HG02840 (cell line): ENCODE data around the gene MGAT4B.
A peak's percentile ranks its signal among the peaks of the same experiment; 100 is the strongest.
"Not testable (repeated sequence)": the region's sequence is repeated elsewhere in the genome, so short reads cannot be mapped to it uniquely, and the experiment has no call there.

ENCODE experiments used
- ATAC-seq: cut with Tn5 transposase; IDR thresholded peaks from one replicate; pipeline ENCODE4 v1.9.1; 2021; ENCODE audit warnings: mild to moderate bottlenecking, moderate library complexity, moderate number of reproducible peaks; ENCODE audit not compliant: unreplicated experiment, low FRiP score

The MGAT4B gene

DNA sequence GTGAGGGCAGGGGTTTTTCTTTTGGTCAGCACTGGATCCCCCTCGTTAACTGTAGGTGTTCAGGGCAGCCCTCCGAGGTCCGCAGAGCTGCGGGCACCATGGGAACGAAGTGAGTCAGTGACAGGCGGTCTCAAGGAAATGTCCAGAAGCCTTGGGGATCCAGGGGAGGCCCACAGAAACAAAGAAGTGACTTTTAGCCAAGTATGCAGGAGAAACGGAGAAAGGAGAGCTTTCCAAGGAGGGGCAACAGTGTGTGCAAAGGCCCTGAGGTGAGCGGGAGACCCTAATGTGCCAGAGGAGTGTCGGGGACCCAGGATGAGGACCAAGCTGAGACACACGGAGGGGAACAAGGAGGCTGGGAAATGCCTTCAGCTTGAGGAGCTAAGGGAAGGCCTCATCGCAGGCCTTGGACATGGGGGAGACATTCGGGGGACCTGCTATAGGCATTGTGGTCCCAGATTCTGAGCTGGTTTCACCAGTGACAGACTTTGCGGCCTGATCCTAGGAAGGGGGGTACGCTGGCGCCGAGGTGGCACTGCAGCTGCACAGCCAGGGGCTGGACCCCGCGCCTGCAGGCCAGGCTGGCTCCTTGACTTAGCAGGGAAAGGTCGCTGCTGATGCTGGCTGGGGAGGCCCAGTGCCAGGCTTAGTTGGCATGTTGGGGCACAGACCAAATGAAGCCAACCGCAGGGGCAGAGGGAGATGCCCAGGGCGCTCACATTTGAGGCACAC lies 9.6 kb downstream of the MGAT4B start:
- no peak for ATAC-seq

DNA sequence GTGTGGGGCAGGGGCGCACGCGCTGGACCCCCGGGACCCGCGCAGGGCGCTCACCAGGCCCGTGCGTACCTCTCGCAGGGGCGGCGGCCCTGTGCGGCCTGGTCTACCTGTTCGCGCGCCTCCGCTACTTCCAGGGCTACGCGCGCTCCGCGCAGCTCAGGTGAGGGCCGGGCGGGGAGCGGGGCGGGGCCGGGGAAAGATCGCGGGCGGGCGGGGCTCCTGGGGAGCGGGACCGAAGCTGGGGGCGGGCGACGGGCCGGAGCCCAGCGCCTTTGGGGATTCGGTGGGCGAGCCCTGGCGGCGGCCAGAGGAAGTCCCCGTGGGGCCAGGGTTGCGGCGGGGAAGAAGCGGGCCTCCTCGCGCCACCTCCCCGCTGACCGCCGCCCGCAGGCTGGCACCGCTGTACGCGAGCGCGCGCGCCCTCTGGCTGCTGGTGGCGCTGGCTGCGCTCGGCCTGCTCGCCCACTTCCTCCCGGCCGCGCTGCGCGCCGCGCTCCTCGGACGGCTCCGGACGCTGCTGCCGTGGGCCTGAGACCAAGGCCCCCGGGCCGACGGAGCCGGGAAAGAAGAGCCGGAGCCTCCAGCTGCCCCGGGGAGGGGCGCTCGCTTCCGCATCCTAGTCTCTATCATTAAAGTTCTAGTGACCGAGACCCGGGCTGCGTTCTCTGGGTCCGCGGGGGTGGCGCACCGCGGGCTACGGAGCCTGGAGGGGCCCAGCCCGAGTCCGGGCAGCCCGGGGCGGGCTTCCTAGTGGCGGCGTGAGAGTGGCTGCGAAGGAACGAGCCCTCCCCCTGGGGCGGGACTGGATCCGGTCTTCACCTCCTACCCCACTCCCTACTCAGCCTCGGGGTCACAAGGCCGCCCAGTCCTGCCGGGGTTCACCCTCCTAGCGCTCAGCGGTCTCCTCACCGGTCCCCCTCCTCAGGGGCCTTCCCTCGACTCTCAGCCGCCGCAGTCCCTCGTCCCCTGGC lies 10.5 kb downstream of the MGAT4B start:
- ATAC-seq = peak; percentile 77

DNA sequence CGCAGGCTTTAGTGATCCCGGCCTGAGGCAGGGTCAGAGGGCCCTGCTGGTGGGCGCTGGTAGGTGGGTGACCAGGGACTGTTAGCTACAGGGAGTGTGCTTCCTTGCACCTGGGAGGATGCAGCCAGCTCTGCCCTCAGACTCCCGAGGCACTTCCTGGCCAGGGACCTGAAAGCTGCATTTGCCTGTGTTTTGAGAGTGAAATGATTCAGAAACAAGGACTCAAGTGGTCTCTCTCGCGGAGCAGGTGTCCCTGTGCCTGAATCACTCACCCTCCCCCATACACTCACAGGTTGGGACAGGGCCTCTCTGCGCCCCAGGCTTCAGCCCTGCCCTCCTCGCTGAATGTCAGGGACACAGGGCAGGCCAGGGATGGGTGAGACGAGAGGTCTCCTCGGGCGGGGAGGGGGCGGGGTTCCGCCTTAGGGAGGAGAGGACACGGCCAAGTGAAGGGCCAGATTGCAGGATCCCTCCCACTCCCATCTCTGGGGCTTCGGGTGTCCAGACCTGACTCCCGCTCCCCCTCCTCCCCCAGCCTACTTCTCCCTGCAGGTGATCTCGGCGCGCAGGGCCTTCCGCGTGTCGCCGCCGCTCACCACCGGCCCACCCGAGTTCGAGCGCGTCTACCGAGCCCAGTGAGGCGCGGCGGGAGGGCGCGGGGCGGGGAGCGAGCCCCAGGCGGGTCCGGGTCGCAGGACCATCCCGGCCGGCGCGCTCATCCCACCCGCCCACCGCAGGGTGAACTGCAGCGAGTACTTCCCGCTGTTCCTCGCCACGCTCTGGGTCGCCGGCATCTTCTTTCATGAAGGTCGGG lies 11.4 kb downstream of the MGAT4B start:
- no peak for ATAC-seq

DNA sequence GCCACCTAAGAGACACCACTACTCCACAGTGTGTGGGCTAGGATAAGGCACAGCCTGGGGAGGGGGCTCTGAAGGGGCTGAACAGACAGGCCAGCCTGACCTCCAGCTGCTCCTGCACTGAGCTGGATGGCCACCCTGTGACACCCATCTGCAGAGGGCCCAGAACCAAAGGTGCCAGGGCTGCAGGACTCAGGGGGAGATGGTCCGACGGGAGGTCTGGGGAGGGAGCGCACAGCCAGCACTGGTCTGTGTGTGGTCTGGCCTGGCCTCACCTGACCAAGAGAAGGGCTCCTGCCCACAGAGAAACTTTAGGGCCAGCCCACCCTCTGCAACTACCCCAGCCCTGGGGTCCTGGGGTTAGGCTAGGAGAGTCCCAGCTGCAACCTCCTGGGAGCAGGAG lies 12.1 kb downstream of the MGAT4B start:
- ATAC-seq = no peak

DNA sequence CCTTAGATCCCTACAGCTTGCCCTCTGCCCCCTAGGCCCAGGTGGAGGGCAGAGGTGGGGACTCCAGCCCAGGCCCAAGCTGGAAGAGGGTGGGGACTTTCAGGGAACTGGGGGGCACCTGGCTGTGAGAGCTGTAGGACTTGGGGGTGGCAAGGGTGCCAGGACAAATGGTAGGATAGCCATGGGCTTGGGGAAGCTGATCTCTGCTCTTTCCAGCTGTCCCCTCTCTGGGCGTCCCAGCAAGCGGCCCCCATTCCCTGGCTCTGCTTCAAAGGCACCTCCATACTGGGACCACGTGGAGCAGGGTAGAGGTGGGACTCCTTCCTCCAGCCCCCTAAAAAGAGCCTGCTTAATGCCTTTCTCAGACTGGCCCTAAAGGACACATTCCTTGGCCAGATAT lies 12.5 kb downstream of the MGAT4B start:
- ATAC-seq = no peak

DNA sequence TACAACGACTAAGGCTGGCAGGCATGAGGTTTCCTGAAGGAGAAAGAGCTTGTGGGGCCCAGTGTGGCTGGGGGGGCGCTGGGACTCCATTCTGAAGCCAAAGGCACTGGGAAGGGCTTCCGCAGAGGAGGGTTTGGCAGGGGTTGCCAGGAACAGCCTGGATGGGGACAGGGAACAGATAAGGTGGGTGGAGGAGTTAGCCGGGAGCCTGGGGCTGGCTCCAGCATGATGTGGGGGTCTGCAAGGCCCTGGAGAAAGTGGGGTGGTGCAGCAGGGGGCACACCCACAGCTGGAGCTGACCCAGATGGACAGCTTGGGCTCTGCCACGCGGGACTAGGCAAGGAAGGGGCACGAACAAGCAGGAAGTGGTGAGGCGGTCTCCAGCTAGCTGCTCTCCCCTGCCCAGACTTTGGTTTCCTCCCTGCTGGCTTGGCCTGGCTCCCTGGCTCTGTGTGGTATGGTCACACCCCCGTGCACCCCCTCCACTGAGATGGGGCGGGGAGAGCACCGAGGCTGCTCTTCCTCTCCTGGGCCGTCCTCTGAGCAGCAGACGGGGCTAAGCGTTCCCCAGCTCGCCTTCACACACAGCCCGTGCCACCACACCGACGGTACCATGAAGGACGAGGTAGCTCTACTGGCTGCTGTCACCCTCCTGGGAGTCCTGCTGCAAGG lies 13.1 kb downstream of the MGAT4B start, which contains the start of gene LTC4S:
Gene LTC4S (plus strand): TSS at position 519 of the 672 bp plus-strand sequence. CDS start 95 bp downstream, at position 614.
- no peak for ATAC-seq

DNA sequence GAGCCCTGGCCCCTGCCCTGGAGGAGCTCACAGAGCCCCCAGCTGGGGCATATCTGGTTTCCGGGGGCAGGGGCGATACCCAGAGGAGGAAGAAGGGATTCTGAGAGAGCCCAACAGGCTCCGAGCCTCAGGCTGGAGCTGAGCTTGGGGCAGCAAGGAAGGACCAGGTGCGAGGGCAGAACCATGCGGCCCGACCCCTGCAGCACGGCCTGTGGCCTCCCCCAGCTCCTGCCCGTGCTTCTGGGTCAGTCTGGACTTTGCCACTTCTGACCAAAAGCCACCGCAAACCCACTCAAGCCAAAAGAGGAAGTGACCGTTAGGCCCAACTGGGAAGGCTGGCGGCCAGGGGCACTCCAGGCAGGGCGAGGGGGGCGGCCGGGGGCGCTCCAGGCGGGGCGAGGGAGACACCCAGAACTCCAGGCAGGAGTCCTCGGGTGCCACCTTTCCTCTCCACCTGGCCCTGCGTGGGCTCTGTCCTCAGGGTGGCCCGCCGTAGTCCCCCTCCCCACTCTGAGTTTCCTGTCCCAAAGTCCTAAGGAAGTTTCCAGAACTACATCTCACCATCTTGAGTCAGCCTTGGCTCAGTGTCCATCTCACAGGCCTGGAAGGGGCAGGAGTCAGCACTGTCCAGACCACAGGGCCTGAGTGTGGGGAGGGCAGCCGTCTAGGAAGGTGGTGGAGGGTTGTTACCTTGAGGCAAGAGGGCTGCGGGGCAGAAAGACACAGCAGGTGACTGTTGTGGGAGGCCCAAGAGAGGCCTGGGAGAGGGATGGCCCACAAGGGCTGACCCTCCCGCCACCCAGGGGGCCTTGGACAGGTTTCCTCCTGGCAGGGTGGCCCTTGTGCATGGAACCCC lies 13.8 kb downstream of the MGAT4B start:
- ATAC-seq = no peak

DNA sequence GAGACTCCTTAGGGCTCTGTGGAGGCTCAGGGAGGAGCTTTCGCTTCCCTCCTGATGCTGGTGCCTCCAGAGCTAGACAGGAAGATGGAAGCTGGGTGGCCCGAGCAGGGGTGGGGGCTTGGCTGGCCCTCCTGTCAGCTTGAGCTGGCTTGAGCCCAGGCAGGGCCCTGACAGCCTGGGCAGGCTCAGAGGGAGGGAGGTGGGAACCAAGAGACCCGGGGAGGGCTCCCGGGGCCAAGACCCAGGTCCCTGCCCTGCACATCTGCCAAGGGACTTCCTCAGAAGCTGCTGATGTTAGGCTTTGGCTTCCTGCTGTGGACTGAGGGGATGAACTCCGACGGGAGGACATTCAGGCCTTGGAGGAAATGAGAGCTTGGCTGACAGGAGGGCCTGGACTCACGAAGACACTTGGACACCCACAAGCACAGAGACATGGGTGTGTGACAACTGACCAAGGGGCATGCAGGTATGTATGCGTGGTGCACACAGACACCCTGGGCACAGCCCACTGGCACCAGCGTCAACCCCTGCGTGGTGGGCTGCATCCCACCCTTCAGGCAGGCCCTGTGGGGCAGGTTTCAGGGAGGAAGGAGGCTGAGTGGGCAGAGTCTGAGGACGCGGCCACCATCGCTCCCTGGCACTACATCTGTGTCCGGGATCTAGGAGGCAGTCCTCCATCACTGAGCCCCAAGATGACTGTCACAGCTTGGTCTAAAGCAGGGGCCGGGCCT lies 14.6 kb downstream of the MGAT4B start:
- ATAC-seq = no peak

DNA sequence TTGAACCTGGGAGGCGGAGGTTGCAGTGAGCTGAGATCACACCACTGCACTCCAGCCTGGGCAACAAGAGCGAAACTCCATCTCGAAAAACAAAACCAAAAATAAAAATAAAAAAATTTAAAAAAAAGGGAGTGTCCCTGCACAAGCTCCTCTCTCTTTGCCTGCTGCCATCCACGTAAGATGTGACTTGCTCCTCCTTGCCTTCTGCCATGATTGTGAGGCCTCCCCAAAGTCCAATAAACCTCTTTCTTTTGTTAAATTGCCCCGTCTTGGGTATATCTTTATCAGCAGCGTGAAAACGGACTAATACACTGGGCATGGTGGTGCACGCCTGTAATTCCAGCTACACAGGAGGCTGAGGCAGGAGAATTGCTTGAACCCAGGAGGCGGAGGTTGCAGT lies 17.4 kb downstream of the MGAT4B start:
- ATAC-seq = not testable (repeated sequence)

DNA sequence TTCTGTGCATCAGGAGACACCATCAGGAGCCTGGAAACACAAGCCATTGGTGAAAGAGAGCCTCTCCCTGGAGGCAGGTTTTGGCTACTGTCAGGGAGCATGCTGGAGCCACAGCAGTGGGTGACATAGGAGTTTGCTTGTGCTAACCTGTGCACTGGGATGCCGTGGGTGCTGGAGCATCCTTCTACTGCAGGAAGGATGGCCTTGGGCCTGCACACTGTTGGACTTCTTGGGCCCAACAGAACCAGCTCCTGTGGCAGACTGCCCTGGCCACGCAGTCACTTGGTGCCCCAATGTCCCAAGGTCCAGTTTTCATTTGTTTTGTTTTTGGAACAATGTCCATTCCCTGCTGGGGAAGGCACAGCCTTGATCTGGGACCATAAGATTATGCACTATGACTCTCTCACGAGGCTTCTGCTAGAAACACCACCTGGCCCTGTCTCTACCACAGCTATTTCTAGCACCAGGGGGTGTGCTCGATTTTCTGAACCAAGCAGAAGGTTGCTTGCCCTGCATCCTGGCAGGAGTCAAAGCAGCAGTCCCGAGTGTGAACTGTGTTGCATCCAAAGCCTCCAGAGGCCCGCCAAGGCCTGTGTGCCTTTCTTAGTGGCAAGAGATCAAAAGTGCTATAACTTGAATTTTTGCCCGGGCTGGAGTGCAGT lies 18.3 kb downstream of the MGAT4B start:
- ATAC-seq = no peak

DNA sequence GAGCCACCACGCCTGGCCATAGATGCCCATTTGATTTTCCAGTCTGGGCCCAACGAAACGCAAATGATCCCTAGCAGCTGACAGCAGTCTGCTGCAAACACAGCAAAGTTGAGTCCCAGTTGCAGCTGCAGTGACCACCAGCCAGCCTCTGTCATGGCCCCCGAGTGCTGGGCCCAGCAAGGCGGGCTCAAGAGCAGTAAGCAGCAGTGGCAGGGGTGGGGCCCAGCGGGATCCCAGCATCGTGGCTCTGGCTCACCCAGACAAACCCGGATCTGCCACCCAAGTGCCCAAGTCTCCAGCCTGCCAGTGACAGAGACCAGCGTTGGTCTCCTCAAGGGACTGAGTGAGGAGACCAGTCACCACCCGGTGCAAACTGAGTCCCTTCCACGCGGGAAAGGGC lies 19.8 kb downstream of the MGAT4B start:
- no peak for ATAC-seq

DNA sequence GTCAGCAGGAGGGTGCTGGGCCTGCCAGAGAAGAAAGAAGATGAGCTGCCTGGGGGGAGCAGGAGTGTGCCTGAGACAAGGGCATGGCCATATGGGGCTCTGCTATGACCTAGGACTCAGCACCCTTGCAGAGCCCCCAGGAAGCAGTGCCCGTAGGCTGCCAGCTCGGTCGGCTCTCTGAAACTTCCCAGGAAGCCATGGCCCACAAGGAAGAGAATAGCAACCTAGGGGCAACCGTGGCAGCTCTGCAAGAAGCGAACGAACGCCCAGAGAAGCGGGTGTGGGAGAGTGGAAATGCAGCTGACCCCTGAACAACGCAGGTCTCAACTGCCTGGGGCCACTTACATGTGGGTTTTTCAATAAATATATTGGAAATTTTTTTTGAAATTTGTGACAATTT lies 23.5 kb downstream of the MGAT4B start:
- ATAC-seq = no peak

DNA sequence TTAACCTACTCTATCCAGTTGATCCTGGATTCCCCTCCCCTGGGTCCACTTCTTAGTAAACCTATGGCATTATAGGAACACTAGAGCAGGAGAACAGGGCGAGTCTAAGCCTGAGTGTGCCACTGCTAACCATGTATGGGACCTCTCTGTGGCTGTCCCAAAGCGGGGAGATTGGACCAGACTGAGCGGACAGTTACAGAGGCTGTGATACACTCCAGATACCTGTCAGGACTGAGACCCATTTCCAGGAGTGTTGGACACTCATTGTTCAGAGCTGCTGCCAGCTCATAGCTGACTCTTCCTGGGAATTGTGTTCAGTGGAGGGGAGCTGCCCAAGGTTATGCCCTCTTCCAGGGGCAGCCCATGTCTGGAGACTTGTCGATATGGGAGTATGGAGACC lies 24.8 kb downstream of the MGAT4B start:
- ATAC-seq = no peak

DNA sequence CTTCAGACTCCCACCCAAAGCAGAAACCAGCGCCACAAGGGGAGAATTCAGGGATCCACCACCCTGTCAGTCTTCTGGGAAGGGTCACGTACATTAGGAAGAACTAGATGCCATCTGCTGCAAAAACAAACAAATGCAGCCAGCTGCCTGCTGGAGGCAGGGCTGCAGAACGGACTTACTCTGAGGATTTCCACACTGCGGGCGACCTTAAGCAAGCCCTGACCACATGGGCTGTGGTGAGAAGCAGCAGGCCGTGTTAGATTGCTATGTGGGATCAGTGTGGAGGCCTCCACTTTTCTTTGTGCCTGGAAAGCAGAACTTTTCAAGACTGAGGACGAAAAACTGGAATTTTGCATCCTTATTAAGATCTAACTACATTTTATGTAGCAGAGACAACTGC lies 26.3 kb downstream of the MGAT4B start:
- no peak for ATAC-seq

DNA sequence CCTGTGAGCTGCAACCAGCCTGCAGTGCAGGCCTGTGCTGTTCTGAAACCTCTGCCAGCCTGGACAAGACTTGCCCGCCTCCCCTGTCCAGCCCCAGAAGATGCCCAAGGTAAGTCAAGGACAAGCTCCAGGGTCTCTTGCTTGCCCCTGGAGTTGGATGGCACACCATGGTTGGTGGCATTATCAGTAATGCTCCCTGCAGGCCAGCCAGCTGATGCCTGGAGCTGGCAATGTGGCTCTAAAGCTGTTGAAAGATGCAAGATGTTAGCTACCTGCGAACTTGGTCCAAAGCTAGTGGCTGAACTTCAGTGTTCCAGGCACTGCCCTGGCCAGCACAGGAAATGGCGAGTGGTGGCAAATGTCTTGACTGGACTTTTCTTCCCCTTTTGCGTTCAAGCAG lies 26.8 kb downstream of the MGAT4B start:
- no peak for ATAC-seq

DNA sequence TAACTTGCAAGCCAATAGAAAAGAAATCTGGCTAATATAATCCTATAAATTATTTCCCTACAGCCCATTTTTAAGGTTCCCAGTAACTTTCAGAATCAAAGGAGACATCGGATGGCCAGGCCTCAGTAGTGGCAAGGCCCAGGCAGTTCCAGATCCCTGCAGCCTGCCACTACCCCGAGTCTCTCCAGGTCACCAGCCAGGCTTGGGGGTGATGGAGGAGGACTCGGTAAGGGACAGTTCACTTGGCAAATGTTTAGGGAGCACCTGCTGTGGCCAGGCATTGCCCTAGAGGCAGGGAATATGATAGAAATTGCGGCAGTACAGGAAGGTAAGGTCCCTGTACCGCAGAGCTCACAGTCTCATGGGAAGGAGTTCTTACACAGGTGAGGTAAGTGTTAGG lies 28.1 kb downstream of the MGAT4B start:
- no peak for ATAC-seq

DNA sequence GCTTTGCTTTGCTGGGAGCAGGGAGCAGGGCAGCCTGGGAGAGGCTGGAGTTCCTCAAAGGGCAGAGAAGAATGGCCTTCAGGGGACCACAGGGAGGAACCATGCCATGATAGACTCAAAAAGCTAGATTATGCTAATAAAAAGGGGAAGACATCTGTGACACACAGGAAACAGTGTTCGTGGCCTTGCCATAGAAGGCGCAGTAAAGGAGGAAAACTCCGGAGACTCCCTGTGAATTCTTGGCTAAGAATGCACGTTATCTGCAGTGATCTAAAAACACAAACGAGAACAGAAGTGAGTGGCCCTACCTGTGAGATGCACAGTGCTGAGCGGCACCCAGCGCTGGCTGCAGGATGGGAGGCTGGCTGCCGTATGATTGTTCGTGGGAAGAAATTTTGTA lies 28.8 kb downstream of the MGAT4B start:
- no peak for ATAC-seq

DNA sequence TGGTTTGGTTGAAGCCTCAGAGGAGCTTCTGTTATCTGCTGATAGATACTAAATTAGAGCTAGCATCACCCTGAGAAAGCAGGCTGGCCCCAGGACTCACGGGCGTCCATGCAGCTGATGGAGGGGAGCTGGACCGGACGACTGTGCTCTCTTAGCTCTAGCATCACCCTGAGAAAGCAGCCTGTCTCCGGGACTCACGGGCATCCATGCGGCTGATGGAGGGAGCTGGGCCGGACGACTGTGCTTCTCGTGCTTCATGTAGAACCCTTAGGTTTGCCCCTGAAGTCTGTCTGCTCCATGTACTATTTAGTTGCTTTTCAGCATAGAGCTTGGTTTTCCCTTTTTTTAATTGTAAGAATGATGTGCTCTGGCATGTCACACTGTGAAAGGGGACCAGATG lies 29.2 kb downstream of the MGAT4B start:
- ATAC-seq = no peak
